ENCODE measurements around the gene CFAP43.

Gene CFAP43

GRCh38 chr10:104231784-104232612 is at the start of gene CFAP43:
CFAP43 (minus strand) TSS chr10:104232364; CDS start chr10:104232246, 118 bp downstream.
- DNase-seq, result peak; percentile 90

GRCh38 chr10:104281694-104282093 is 49.5 kb upstream of the CFAP43 start:
- no peak for DNase-seq

- DNase-seq, result no peak
Measured at GRCh38 chr10:104279550-104280259, 47.5 kb upstream of the CFAP43 start.

- DNase-seq, result no peak
Measured at GRCh38 chr10:104277785-104278184, 45.6 kb upstream of the CFAP43 start.

GRCh38 chr10:104276192-104276591 is 44.0 kb upstream of the CFAP43 start:
- DNase-seq, result no peak

GRCh38 chr10:104274762-104275721 is 42.9 kb upstream of the CFAP43 start:
- peak; percentile 42 for DNase-seq

GRCh38 chr10:104273899-104274575 is 41.9 kb upstream of the CFAP43 start:
- no peak for DNase-seq

- no peak for DNase-seq
Measured at GRCh38 chr10:104273286-104273685, 41.1 kb upstream of the CFAP43 start.

- peak; percentile 98 for DNase-seq
Measured at GRCh38 chr10:104268713-104269645, 36.8 kb upstream of the CFAP43 start, which contains the start of gene GSTO2. GSTO2 (plus strand) TSS chr10:104269184; CDS start chr10:104274916, 5,732 bp downstream.

- no peak for DNase-seq
Measured at GRCh38 chr10:104268405-104268712, 36.2 kb upstream of the CFAP43 start.

GRCh38 chr10:104267721-104268404 is 35.7 kb upstream of the CFAP43 start:
- peak; percentile 1 for DNase-seq

GRCh38 chr10:104264783-104265182 is 32.6 kb upstream of the CFAP43 start:
- DNase-seq, result no peak

- no peak for DNase-seq
Measured at GRCh38 chr10:104262055-104262454, 29.9 kb upstream of the CFAP43 start.

- peak; percentile 2 for DNase-seq
Measured at GRCh38 chr10:104260775-104261115, 28.6 kb upstream of the CFAP43 start.

GRCh38 chr10:104259999-104260774 is 28.0 kb upstream of the CFAP43 start:
- DNase-seq, result no peak

- no peak for DNase-seq
Measured at GRCh38 chr10:104259456-104259855, 27.3 kb upstream of the CFAP43 start.

- no peak for DNase-seq
Measured at GRCh38 chr10:104258209-104258608, 26.0 kb upstream of the CFAP43 start.

- DNase-seq, result no peak
Measured at GRCh38 chr10:104257235-104257634, 25.1 kb upstream of the CFAP43 start.

GRCh38 chr10:104256335-104256961 is 24.3 kb upstream of the CFAP43 start:
- peak; percentile 9 for DNase-seq

All from kidney glomerular epithelial cell (primary cell).